Measurements from ENCODE around the gene SIGLEC5. TPM values are rescaled to one million over a fixed set of nuclear protein-coding genes. Genes with fewer than 3 reads are reported as not detected.

Gene SIGLEC5
- total and polyA plus RNA-seq, 2 donors (not counting 3 experiments of a cell fraction or from before 2014, with no cell fraction given) = not detected

- Histone ChIP-seq H4K20me1 (replicated peaks; ENCODE audit: control insufficient read depth, extremely low read depth, insufficient read depth, low read length) (no peaks in the 10 kb centered on the region), H3K27ac (ENCODE audit: insufficient read depth, low read depth, low read length) (no peak overlapping the region), H2AFZ (ENCODE audit: low read depth, low read length) (no peak overlapping the region), H3K9me3 (replicated peaks; ENCODE audit: control insufficient read depth, insufficient read depth, low read length) (no peaks in the 10 kb centered on the region), H3K79me2 (ENCODE audit: control insufficient read depth, insufficient read depth, low read length) (no peaks in the 10 kb centered on the region), H3K27me3 (ENCODE audit: control insufficient read depth in 2 of 2, insufficient read depth in 2 of 2, low read length in 2 of 2) (no peaks in the 10 kb centered on the region), H3K4me2 (ENCODE audit: insufficient read depth, low read length) (no peak overlapping the region), H3K4me1 (ENCODE audit: control insufficient read depth, extremely low read depth, insufficient read depth, low read length) (no peaks in the 10 kb centered on the region), H3K4me3 (replicated peaks in 1 of 3; ENCODE audit: insufficient read depth in 1 of 3, low read depth in 1 of 3, low read length in 3 of 3) (no peak overlapping the region), H3K9ac (replicated peaks; ENCODE audit: extremely low read depth, insufficient read depth, low read length) (no peak overlapping the region), H3K36me3 (ENCODE audit: control insufficient read depth in 2 of 2, extremely low read depth in 1 of 2, insufficient read depth in 2 of 2, low read length in 2 of 2) (no peaks in the 10 kb centered on the region), H3K9me1 (replicated peaks; ENCODE audit: control insufficient read depth, extremely low read depth, insufficient read depth, low read length) (no peaks in the 10 kb centered on the region)
- intact Hi-C loops (cut with micrococcal nuclease) = no loop called here
- ChIA-PET CTCF (interaction anchor here (0.9 to 2.2 kb wide), 3 partner anchors 23 to 99 kb away, joined by 3 to 7 read pairs (median 6); no protein-coding TSS in a partner anchor), POLR2A (interaction anchor here (0.5 kb wide), 1 partner anchor 1421 kb away, joined by 7 read pairs; no protein-coding TSS in a partner anchor)
- TF ChIP-seq POLR2A (IDR thresholded peaks at IDR 0.05; ENCODE audit: low read depth, low read length) (no peak), EZH2 (IDR thresholded peaks at IDR 0.05; ENCODE audit: borderline replicate concordance, low read depth, low read length, severe bottlenecking) (no peak), MYC (IDR thresholded peaks at IDR 0.05; ENCODE audit: low read depth, low read length) (no peak), POLR2AphosphoS5 (IDR thresholded peaks at IDR 0.05; ENCODE audit: insufficient read depth, low read depth, low read length) (no peak), MAX (IDR thresholded peaks at IDR 0.05; ENCODE audit: insufficient read depth, insufficient read length) (no peak), GATA2 (IDR thresholded peaks at IDR 0.05; ENCODE audit: insufficient read depth, insufficient read length, low read depth, low read length) (no peak), FOS (IDR thresholded peaks at IDR 0.05; ENCODE audit: borderline replicate concordance, insufficient read depth, low read length) (no peak), JUN (IDR thresholded peaks at IDR 0.05; ENCODE audit: borderline replicate concordance, insufficient read depth, insufficient read length, low read depth) (no peak), CTCF (IDR thresholded peaks at IDR 0.05; ENCODE audit: extremely low read depth in 1 of 2, insufficient read depth in 1 of 2, low read depth in 1 of 2, low read length in 2 of 2) (no peak)
- no peak for FAIRE-seq
- no TSS peak for BruUV-seq (replicated peaks)
- dilution Hi-C loops (cut with MboI; ENCODE audit: extremely low pct_ligation_motif_present, low sequenced_read_pairs) = no loop called here
- DNase-seq (ENCODE audit: low read depth, low spot score) = no peak
Observed at GRCh38 chr19:51614789-51615188, 15.4 kb downstream of the SIGLEC5 start.
